Body of pancreas (tissue), 4 donors: ENCODE data around the gene CALML3.

ENCODE experiments used
- CTCF ChIP-seq, 7 experiments: fragments of 450-650 bp in 4 of 7; fragments of 200-600 bp in 3 of 7; sonication (generic) in 3 of 7; IDR thresholded peaks; one replicate each; pipeline ENCODE4 v1.5.1; 2016 to 2019; ENCODE audit warnings: antibody characterized with exemption in 7 of 7
- POLR2A ChIP-seq, 3 donors: fragments of 450-650 bp; IDR thresholded peaks; one replicate each; pipeline ENCODE4 v1.6.1; 2016; ENCODE audit warnings: antibody characterized with exemption in 3 of 3, mild to moderate bottlenecking in 2 of 3

DNA sequence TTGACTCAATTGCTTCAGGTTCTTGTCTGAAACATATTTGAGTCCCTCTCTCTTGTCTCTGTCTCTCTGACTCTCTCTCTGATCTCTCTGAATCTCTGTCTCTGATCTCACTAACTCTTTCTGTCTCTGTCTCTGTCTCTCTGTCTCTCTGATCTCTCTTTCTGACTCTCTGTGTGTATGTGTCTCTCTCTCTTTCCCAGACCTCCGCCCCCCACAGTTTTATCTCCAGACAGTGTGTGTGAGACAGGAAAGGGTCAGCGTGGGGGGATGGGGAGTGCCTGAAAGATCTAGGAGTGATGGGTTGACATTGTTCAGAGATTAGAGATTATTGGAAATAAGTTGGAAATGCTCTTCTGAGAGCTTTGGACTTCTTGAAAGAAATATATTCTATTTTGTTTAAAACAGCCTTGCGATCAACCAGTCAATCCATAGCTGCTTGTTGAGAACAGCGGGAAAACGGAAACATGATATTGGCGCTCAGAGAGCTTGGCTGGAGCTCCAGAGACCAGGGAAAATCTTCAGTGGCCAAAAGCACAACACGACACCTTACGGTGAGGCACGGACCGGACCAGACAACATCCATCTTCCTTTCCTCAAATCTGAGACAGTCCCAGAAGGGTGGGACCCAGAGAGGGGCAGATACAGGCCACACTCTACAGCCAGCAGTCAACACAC, 35.5 kb downstream of the CALML3 start:
- TF ChIP-seq CTCF (IDR thresholded peaks at IDR 0.05) (no peak), POLR2A (IDR thresholded peaks at IDR 0.05) (no peak)
